GM23248 (cell line): Measurements from ENCODE around the gene PEPD. TPM values are rescaled to one million over a fixed set of nuclear protein-coding genes. Genes with fewer than 3 reads are reported as not detected.
A peak's percentile ranks its signal among the peaks of the same experiment; 100 is the strongest.

Source experiments
- DNase-seq: peaks from one replicate; pipeline ENCODE4 v3.0.0-alpha.2; 2015
- H2AFZ ChIP-seq: fragments of 200-600 bp; sonication (generic); 2 replicates; pipeline ENCODE4 v1.6.1; 2016; ENCODE audit warnings: antibody characterized with exemption
- H3F3A ChIP-seq: fragments of 200-600 bp; sonication (generic); 2 replicates; pipeline ENCODE4 v1.6.1; 2016; ENCODE audit warnings: mild to moderate bottlenecking, antibody characterized with exemption, mixed run types; ENCODE audit not compliant: insufficient read depth
- H3K27ac ChIP-seq: fragments of 200-600 bp; sonication (generic); 2 replicates; pipeline ENCODE4 v1.5.1; 2016; ENCODE audit warnings: mild to moderate bottlenecking
- H3K27me3 ChIP-seq: fragments of 200-600 bp; sonication (generic); replicated peaks from 2 replicates; pipeline ENCODE4 v1.6.1; 2016; ENCODE audit warnings: mild to moderate bottlenecking; ENCODE audit not compliant: insufficient read depth
- H3K36me3 ChIP-seq: fragments of 200-600 bp; sonication (generic); 2 replicates; pipeline ENCODE4 v1.6.1; 2016; ENCODE audit warnings: low read depth, mild to moderate bottlenecking
- H3K4me1 ChIP-seq: fragments of 200-600 bp; sonication (generic); 2 replicates; pipeline ENCODE4 v1.6.1; 2016; ENCODE audit warnings: mild to moderate bottlenecking; ENCODE audit not compliant: insufficient read depth
- H3K4me2 ChIP-seq: fragments of 200-600 bp; sonication (generic); one replicate; pipeline ENCODE4 v1.6.1; 2016; ENCODE audit warnings: mild to moderate bottlenecking; ENCODE audit not compliant: unreplicated experiment
- H3K4me3 ChIP-seq: fragments of 200-600 bp; sonication (generic); 2 replicates; pipeline ENCODE4 v1.5.1; 2016; ENCODE audit warnings: mild to moderate bottlenecking
- H3K79me2 ChIP-seq: fragments of 200-600 bp; sonication (generic); 2 replicates; pipeline ENCODE4 v1.6.1; 2016; ENCODE audit warnings: mild to moderate bottlenecking; ENCODE audit not compliant: insufficient read depth
- H3K9ac ChIP-seq: fragments of 200-600 bp; sonication (generic); 2 replicates; pipeline ENCODE4 v1.6.1; 2016; ENCODE audit warnings: mild to moderate bottlenecking
- H3K9me2 ChIP-seq: fragments of 200-600 bp; sonication (generic); 2 replicates; pipeline ENCODE4 v1.6.1; 2016; ENCODE audit warnings: mixed run types, mild to moderate bottlenecking, moderate library complexity; ENCODE audit not compliant: insufficient read depth
- H3K9me3 ChIP-seq: fragments of 200-600 bp; sonication (generic); one replicate; pipeline ENCODE4 v1.6.1; 2017; ENCODE audit warnings: low read depth
- H4K20me1 ChIP-seq: fragments of 200-600 bp; sonication (generic); 2 replicates; pipeline ENCODE4 v1.6.0; 2016; ENCODE audit not compliant: insufficient read depth
- EZH2 ChIP-seq: fragments of 200-600 bp; sonication (generic); IDR thresholded peaks from 2 replicates; pipeline ENCODE4 v1.6.1; 2018; ENCODE audit warnings: antibody characterized with exemption, mild to moderate bottlenecking; ENCODE audit not compliant: insufficient read depth, poor library complexity, severe bottlenecking
- EZH2phosphoT487 ChIP-seq: fragments of 200-600 bp; sonication (generic); IDR thresholded peaks from 2 replicates; pipeline ENCODE4 v1.6.1; 2018; ENCODE audit warnings: antibody characterized with exemption, moderate library complexity, mild to moderate bottlenecking, low read depth; ENCODE audit not compliant: insufficient read depth
- WGBS, 2 experiments: methylation state at CpG; one replicate each; pipeline ENCODE4 v1.1.6; 2015 to 2017; ENCODE audit warnings: low lambda C conversion rate in 2 of 2, low coverage in 1 of 2; ENCODE audit errors: missing lambda C conversion rate in 2 of 2; 5-methylcytosine and 5-hydroxymethylcytosine counted together
- in situ Hi-C: fragments of 300-500 bp; cut with MboI; formaldehyde crosslinking; loops from 2 replicates; pipeline ENCODE4 v1.15.0; 2020
- polyA plus RNA-seq: library from polyadenylated mRNA; unstranded; fragments of >200 nt; fragmentation: Nextera tagmentation; extraction: Ambion mirVana; gene quantifications from 2 replicates; pipeline ENCODE4 v1.2.1, GENCODE V29; 2016
- total RNA-seq: library from RNA; depleted of rRNA; stranded (reverse); fragments of >200 nt; shearing (Covaris generic); gene quantifications from 2 replicates; pipeline ENCODE4 v1.2.3, GENCODE V29; 2014

The PEPD gene
- total and polyA plus RNA-seq, 2 experiments from 2014 or later = 54.8 to 86.5 TPM

DNA sequence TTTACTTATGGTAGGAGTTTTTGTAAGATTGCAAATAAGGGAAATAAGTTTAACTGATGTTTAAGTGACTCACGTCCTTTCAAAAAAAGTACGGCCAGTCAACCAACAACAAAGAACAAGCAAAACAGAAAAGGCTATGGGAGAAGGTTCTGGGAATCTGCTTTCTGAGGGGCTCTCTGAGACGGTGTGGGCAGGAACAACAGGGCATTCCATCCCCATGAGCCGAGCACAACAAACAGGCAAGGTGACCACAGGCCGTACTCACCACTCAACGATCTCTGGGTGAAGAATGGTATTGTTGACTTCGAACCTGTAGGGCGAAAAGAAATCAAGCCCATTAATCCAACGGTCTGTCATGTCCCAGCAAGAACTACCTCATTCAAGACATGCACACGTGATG lies 43.8 kb downstream of the PEPD start:
- DNase-seq = no peak
- 93 to 94% methylated on average over 10 of the region's 10 CpGs for WGBS, 2 experiments
- no peaks in the 10 kb centered on the region for H3K9me3 ChIP-seq
- H3K4me1 ChIP-seq = peaks cover 10% of the 10 kb centered on the region
- H3K4me2 ChIP-seq = no peak overlapping the region
- no peaks in the 10 kb centered on the region for H3K27me3 ChIP-seq
- H3K4me3 ChIP-seq = no peak overlapping the region
- H3K79me2 ChIP-seq = no peaks in the 10 kb centered on the region
- H3K9me2 ChIP-seq = no peaks in the 10 kb centered on the region
- no peak overlapping the region for H2AFZ ChIP-seq
- peaks cover 6% of the 10 kb centered on the region for H3F3A ChIP-seq
- no peaks in the 10 kb centered on the region for H4K20me1 ChIP-seq
- no peak overlapping the region for H3K27ac ChIP-seq
- TF ChIP-seq EZH2 = no peak
- in situ Hi-C loops = no loop called here
- H3K36me3 ChIP-seq = peaks cover 7% of the 10 kb centered on the region
- no peak overlapping the region for H3K9ac ChIP-seq

DNA sequence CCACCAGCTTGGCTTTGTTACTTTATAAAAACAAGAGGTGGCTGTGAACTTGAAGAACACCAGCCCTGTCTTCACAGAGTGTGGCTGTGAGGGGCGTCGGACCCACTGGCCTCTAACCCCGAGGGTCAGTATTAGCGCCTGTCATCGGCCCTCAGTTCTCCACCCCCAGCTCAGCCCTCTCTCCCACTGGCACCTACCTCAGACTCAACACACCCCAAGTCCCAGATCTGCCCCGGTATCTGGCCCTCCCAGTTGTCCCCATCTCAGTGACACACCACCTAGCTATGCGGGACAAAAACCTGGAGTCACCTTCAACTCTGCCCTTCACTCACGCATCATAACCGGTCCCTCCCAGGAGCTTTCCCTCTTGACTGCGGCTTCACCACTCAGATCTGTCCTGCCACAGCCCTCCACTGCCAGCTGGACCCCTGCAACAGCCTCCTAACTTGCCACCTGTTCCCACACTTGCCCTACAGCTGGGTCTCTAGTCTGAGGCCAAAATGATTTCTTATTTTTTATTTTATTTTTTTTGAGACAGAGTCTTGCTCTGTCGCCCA lies 45.4 kb downstream of the PEPD start:
- no peak overlapping the region for H3K4me3 ChIP-seq
- no peaks in the 10 kb centered on the region for H3K27me3 ChIP-seq
- DNase-seq = no peak
- H3F3A ChIP-seq = peaks cover 21% of the 10 kb centered on the region
- in situ Hi-C loops = no loop called here
- no peak overlapping the region for H3K9ac ChIP-seq
- no peak overlapping the region for H2AFZ ChIP-seq
- 88 to 95% methylated on average over 11 of the region's 11 CpGs for WGBS, 2 experiments
- H4K20me1 ChIP-seq = no peaks in the 10 kb centered on the region
- H3K4me1 ChIP-seq = peaks cover 21% of the 10 kb centered on the region
- no peaks in the 10 kb centered on the region for H3K9me3 ChIP-seq
- H3K36me3 ChIP-seq = peaks cover 7% of the 10 kb centered on the region
- H3K4me2 ChIP-seq = no peak overlapping the region
- no peaks in the 10 kb centered on the region for H3K9me2 ChIP-seq
- TF ChIP-seq EZH2 = no peak
- no peak for TF ChIP-seq EZH2phosphoT487
- H3K79me2 ChIP-seq = no peaks in the 10 kb centered on the region
- no peak overlapping the region for H3K27ac ChIP-seq

DNA sequence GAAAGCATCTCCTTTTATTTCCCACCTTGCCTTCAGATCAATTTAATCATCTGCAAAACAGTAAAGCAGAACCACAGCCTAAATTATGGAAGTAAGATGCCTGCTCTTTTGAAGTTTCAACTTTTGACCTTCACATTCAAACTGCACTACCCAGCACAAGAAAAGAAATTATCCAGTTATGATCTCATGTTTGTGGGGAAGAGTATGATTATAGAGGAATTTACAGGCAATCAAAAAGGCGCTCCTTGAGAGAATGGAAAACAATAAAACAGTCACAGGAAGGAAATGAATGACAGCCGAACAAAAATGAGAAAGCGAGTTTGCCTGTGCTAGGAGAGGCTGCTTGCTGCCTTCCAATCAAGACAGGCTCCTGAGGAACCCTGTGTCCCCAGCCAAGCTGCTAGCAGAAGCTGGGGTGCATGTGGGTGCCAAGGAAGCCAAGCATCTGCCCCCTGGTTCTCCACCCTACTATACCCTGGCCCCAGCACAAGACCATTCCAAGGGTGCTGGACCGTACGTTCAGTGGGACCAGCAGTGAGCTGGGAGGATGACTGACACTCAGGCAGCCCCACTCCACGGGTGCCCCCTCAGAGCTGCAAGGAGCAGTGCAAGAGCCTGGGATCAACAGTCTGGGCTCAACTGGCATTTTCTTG lies 47.8 kb downstream of the PEPD start:
- H3K36me3 ChIP-seq = no peaks in the 10 kb centered on the region
- no peak for TF ChIP-seq EZH2
- no peak for TF ChIP-seq EZH2phosphoT487
- peak overlapping the region; percentile 71 for H3K9ac ChIP-seq
- H3K4me1 ChIP-seq = peaks cover 21% of the 10 kb centered on the region
- peak overlapping the region; percentile 92 for H3K27ac ChIP-seq
- no peaks in the 10 kb centered on the region for H3K27me3 ChIP-seq
- peak; percentile 68 for DNase-seq
- no peaks in the 10 kb centered on the region for H3K79me2 ChIP-seq
- in situ Hi-C loops = no loop called here
- H3K4me3 ChIP-seq = no peak overlapping the region
- peaks cover 23% of the 10 kb centered on the region for H3F3A ChIP-seq
- H3K4me2 ChIP-seq = peak overlapping the region; percentile 48
- 51 to 55% methylated on average over 6 of the region's 6 CpGs for WGBS, 2 experiments
- no peaks in the 10 kb centered on the region for H4K20me1 ChIP-seq
- H3K9me3 ChIP-seq = no peaks in the 10 kb centered on the region
- H3K9me2 ChIP-seq = no peaks in the 10 kb centered on the region
- no peak overlapping the region for H2AFZ ChIP-seq

DNA sequence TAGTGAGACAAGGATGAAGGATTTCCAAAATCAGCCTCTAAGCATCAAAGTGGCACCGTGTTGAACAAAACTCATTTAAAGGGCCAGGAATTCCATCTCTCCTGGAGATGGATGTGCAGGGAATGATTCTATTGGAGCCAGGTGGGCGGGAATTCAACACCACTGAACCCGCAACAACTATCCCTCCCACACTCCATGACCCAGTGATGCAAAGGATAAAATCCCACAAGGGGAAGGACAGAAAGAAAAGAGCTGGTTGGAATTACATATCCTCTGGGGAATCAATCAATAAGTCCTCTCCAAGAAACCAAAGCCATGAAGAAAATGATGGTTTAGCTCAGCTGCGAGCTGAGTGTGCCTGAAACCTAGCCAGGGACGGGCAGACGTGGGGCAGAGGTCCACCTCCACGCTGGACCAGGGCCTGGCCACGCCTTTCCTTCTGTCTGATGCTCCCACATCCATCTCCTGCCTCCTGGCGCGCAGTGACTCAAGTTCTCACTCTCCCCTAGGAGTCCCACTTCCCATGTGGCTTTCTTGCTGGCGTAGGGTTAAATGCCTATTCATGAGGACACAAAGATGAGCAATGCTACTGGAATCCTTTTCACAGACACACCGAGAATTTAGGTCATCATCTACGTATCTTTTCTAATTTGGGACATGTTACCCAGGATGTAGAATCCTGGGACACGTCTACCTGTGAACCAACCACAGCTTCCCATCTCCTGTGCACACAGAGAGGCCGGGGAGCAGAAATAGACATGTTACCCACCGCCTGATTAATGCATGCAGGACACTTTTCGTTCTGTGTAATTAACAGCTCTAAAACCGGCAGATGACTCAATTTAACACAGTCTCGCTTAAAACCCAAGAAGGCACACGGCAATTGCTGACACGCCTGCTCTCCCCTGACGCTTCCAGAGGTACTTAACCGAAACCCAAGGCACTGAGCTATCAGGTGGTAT lies 48.6 kb downstream of the PEPD start:
- 25 to 30% methylated on average over 23 of the region's 23 CpGs for WGBS, 2 experiments
- H3K27me3 ChIP-seq = no peaks in the 10 kb centered on the region
- H3K27ac ChIP-seq = peak overlapping the region; percentile 92
- DNase-seq = peak; percentile 98
- no peaks in the 10 kb centered on the region for H3K79me2 ChIP-seq
- peak overlapping the region; percentile 71 for H3K9ac ChIP-seq
- H2AFZ ChIP-seq = no peak overlapping the region
- TF ChIP-seq EZH2 (no peak), EZH2phosphoT487 (no peak)
- no peaks in the 10 kb centered on the region for H3K36me3 ChIP-seq
- H3F3A ChIP-seq = peaks cover 23% of the 10 kb centered on the region
- peaks cover 21% of the 10 kb centered on the region for H3K4me1 ChIP-seq
- in situ Hi-C loops = no loop called here
- peak overlapping the region; percentile 48 for H3K4me2 ChIP-seq
- H4K20me1 ChIP-seq = no peaks in the 10 kb centered on the region
- H3K9me2 ChIP-seq = no peaks in the 10 kb centered on the region
- H3K9me3 ChIP-seq = no peaks in the 10 kb centered on the region
- H3K4me3 ChIP-seq = no peak overlapping the region
